GM19035 (cell line): ENCODE results near the gene ARHGAP15.

Source experiments
- ATAC-seq: cut with Tn5 transposase; IDR thresholded peaks from one replicate; pipeline ENCODE4 v1.9.1; 2021; ENCODE audit not compliant: unreplicated experiment

ARHGAP15 gene

GRCh38 chr2:143440411-143441012, 311.3 kb downstream of the ARHGAP15 start:
- ATAC-seq: no peak

DNA sequence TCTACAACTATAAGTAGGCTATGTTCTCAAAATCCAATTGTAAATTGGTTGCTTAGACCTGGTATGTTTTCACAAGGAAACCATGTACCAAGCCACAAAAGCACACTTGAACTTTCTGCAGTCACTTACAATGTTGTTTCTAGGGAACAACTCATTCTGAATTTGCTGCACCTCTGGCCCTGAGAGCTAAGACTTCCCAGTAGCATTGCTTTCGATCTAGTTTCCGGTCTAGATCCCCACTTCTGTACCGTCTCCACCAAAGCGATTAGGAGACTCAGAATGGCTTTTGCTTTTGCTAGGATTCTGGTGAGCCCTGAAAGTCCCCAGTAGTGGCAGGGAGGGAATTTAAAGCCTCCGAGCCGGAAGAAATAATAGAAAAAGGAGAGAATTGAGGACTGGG, 313.0 kb downstream of the ARHGAP15 start:
- ATAC-seq: no peak

- ATAC-seq: no peak
These were observed 322.5 kb downstream of the ARHGAP15 start for GRCh38 chr2:143451642-143452281.

DNA sequence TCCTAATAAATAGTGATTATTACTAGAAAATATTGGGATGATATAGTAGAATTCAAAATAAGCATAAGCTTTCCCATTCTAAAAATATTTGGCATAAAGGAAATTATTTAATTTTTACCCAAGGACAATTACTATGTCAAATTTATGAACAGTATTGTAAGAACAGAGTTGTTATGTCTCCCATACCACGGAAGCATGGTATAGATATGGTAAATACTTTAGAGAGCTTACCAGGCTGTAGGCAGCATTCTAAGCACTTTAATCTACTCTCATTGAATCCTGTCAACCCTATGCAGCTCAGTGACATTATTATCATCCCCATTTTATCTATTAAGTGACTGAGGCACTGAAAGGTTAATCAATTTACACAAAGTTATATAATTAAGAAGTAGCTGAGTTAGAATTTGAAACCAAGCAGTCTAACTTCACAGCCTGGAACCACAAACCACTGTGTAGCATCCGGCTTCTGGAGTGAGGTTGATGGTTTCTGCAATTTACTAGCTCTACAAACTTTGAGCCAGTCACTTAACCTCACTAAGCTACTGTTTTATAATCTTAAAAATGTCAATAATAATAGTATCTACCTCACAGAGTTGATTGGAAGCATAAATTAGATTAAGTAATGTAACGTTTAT, 323.7 kb downstream of the ARHGAP15 start:
- ATAC-seq: no peak

DNA sequence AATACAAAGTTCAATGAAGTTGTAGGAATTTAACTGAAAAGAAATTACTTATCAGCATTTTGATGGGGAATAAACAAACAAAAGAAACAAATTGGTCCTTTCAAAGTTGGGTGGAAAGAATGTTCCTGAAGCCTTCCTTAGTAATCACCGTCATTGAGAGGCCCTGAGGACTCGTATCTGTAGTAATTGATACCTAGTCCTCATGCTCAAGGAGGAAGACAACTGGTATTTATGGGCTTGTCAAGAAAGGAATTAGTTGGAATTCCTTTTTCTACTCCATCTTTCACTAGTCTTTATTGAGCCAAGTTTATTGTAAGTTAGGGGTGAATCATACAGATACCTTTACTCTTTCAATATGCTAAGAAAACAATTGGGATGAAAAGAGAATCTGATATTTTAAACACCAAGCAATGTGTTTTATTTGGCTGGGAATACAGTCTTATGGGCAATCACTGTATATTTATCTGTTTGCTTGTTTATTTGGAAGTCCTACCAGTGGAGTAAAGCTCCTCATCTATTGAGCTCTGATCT, 324.8 kb downstream of the ARHGAP15 start:
- ATAC-seq: no peak

GRCh38 chr2:143455317-143455716, 326.1 kb downstream of the ARHGAP15 start:
- ATAC-seq: no peak

GRCh38 chr2:143458258-143459190, 329.3 kb downstream of the ARHGAP15 start:
- ATAC-seq: no peak

DNA sequence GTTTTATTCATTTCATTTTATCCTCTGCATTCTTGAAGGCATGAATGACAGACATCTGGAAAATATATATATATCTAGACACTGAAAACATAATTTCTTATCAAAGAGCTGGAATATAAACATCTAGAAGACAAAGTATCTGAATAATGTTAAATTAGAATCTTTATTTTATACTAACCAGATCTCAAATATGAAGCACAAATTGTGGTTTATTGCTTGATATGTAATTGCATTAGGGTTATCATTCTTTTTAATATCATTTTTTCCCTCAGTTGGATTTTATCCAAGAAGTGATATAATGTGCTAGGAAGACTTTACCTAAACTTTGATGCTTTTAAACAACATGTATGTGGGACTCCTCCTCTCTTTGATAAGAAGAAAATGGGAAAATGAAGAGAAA, 331.2 kb downstream of the ARHGAP15 start:
- no peak for ATAC-seq

DNA sequence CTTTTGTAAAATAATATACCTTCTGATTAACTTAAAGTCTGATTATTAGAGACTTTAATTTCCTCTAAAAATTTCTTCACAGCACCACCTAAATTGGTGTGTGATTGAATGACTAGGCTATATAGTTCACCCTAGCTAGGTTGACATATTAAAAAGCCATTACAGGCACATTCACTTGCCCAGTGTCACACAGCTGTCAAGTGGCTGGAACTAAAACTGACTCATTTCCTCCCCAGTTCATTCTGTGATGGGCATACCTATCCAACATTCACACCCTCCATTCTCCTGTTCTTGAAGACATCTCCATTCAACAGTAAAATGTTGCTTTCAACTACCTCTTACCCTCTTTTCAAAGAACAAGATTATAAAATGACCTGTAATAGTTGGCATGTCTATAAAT, 334.5 kb downstream of the ARHGAP15 start:
- peak; percentile 40 for ATAC-seq

DNA sequence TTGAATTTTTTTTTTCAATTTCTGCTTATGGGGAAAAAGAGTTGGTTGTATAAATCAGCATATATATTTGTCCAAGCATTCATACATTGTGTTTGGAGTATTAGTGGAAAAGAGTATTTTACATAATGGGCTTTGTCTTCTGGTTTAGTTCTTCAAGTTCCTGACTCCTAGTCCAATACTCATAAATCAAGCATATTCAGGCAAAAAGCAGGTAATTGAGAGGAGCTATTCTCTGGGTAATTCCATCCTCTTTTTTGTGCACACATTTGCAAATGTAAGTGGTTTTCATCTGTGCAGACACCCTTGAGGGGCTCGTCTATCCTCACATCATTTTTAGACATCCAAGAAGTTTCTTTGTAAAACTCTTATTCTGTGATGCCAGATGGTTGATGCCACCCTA, 337.2 kb downstream of the ARHGAP15 start:
- ATAC-seq: no peak

GRCh38 chr2:143467011-143467410, 337.8 kb downstream of the ARHGAP15 start:
- ATAC-seq: no peak

- peak; percentile 86 for ATAC-seq
These were observed 339.2 kb downstream of the ARHGAP15 start for GRCh38 chr2:143468341-143468888.

- no peak for ATAC-seq
These were observed 340.1 kb downstream of the ARHGAP15 start for GRCh38 chr2:143469323-143469722.

DNA sequence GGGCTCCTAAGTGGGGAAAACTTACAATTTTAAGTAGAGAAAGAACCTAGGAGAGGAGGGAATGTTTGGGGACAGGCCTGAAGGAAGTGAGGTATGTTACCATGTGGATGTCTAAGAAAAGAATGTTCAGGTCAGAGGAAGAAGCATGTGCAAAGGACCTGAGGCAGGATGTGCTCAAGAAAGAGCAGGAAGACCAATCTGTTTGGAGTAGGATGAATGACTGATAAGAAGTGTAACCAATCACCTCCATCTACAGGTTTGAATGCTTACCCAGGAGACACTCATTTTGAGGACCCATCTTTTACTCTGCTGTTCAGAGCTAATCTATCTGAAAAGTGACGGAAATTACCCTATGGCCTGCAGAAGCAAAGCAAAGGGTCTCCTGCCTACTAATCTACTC, 342.3 kb downstream of the ARHGAP15 start:
- ATAC-seq: no peak

- no peak for ATAC-seq
These were observed 344.0 kb downstream of the ARHGAP15 start for GRCh38 chr2:143473216-143473615.

DNA sequence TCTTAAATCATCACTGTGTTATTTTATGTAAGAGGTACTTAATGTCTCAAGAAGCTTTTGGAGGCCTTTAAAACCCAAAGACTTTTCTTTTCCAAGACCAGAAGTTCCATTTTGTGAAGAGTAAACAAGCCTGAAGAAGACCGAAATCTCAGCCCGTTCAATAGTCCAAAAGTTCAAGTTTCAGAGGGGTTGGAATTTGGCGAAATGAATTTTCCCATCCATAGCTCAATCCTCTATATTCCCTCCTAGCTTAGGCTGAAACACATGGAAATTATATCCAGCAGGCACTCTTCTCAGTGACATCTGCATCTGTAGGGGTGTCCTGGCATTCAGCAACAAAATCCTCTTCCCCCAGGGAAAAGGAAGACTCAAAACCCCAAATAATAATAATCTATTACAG, 344.6 kb downstream of the ARHGAP15 start:
- no peak for ATAC-seq

- no peak for ATAC-seq
These were observed 345.4 kb downstream of the ARHGAP15 start for GRCh38 chr2:143474586-143474985.

DNA sequence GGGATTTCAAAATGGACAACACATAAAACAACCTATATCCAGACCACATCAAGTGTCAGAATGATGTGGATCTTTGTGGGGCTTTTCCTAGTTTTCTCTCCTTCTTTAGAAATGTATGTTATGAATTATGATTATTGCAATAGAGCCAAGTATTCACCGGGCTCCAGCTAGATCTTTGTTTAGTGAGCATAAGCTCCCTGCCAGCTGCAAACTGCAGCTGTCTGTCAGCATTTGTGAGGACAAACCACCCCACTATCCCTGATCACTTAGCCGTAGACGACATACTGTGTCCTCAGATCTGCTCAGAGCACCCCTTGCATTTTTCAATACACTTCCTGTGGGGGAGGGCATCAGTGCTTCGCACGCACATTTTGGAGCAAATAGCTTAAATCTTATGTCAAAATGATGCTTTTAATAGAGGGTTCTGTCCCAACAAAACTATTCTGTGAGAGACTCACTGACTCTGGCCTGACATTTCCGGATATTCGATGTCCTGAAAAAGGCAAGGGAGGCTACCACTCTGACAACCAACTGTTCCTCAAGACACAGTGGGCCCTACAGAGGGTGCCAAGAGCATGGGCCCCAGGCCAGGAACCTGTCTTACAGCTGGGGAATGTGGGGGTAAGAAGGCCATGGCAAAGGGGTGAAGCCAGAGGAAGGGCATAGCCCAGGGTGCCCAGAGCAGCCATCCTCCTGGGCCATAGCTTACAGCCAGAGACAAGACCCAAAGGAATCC, 346.0 kb downstream of the ARHGAP15 start:
- no peak for ATAC-seq

DNA sequence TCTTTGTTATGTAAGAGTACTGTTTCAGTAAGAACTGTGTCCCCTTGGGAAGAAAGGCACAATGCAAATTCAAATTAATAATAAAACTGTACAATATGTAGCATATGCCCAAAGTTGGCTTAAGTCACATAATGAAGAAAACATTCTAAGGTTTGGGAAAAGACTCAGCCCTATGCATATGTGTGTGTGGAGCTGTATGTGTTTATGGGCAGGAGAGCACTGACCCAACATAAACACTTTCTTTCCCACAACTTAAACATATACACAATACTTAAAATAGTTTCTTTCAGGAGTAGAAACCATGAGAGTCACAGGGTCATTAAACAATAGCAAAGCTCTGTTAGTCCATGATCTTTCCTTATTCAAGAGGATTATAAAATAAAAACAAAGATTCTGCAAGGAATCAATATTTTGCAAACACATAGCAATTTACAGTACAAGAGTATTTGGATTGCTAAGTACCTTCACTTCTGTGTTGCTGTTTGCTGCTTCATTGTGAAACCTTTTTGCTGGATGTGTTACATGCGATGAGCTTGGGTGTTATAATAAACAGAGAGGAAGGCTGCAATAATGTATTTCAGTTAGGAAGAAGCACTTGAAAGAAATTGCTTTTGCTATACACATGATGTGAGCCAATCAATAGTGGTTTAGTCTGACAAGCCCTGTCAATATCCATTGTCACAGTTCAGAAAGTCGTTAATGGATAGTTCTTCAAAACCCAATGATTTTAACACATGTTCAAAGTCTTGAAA, 347.3 kb downstream of the ARHGAP15 start:
- ATAC-seq: no peak
